ENCODE data around the gene SMG1.
A peak's percentile ranks its signal among the peaks of the same experiment; 100 is the strongest.
"Not testable (repeated sequence)": the region's sequence is repeated elsewhere in the genome, so short reads cannot be mapped to it uniquely, and the experiment has no call there.

Gene SMG1

DNA sequence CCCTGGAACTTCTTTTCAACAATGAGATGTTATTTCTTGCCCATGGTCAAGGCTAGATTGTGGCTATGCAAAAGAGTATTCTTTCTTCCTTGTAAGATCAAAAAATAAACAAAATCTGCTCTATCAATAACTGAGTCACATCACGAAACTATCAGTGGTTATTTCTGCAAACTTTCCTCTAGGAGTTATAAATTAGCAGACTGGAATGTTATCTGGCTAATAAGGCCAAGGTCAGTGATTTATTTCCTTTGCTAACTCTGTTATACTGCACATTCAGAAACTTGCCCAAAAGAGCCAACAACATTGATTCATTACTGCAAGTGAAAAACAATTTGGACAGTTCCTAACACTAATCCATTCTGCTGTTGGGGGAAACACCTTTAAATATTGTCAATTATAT lies 129.8 kb downstream of the SMG1 start:
- DNase-seq = no peak

DNA sequence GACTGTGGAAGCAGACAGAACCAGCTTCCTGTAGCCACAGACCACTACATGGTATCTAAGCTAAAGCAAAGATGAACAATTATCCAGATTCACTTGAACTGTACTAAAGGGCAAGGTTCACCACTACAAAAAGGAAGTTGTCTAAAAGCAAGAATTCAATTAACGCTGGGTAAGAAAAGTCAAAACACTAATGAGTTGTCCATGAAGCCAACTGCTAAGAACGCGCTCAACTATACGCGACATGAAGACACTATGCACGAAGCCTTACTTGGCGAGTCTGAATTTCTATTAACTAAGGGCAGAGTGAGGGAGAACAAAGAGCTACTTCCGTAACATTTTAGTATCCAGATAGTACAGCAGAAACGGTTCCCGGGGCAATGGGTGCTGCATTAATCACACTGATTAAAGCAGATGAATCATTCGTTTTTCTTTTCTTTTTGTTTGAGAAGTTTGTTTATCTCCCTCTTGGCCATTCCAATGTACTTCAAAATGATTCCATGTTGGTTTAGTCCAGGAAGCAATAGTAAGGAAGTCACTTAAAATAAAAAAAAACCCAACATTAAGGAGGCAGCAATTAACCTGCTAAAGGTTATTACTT lies 133.3 kb downstream of the SMG1 start:
- no peak for DNase-seq

DNA sequence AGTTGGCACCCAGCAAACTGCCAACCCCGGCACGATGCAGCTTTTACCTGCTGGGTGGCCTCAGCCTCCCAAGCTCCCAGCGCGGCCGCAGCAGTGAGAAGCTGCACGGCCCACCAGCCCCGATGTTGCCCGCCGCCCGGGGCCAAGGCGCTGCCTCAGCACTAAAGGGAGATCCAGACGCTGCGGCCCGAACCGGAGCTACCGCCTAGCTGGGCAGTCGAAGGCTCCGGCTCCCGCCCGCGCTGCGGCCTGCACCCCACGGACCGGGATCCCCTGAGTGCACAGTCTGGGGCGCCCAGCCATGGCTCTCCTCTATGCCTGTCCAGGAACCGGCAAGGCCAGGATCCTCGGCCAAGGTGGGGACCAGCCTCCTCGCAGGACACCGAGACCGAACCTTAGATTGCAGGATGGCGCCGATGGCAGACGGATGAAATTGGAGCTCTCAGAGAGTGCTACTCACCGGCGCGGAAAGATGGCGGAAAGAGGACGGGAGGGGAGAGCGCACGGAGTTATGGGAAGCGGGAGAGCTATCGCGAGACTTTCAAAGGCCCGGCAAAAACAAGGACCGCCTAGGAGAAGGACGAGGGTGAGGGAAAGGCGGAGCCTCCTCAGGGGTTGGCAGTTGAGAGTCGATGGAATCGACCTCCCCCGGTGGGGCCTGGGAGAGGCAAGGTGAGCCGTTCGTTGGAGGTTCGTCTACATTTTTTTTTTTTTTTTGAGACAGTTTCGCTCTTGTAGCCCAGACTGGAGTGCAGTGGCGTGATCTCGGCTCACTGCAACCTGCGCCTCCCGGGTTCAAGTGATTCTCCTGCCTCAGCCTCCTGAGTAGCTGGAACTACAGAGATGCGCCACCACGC lies 136.1 kb downstream of the SMG1 start, which contains the start of gene RPS15A:
Gene RPS15A (minus strand): TSS at position 485 of the 857 bp plus-strand sequence. CDS start 1,221 bp downstream, outside the sequence.
- DNase-seq = peak; percentile 96

DNA sequence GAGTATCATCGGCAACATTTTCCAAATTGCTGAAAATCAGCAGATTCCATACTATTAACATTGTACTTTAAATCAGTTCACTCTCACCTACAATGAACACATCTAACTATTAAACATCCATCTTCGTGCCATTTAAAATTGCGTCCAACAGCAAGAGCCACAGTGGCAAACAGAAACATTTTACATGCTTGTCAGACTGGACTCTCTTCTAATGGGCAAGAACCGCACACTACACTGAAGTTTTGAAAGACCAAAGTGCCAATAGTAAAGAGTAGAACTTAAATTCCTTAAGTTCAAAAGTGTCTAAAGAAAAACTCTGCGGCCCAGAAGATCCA lies 136.7 kb downstream of the SMG1 start:
- DNase-seq = no peak

DNA sequence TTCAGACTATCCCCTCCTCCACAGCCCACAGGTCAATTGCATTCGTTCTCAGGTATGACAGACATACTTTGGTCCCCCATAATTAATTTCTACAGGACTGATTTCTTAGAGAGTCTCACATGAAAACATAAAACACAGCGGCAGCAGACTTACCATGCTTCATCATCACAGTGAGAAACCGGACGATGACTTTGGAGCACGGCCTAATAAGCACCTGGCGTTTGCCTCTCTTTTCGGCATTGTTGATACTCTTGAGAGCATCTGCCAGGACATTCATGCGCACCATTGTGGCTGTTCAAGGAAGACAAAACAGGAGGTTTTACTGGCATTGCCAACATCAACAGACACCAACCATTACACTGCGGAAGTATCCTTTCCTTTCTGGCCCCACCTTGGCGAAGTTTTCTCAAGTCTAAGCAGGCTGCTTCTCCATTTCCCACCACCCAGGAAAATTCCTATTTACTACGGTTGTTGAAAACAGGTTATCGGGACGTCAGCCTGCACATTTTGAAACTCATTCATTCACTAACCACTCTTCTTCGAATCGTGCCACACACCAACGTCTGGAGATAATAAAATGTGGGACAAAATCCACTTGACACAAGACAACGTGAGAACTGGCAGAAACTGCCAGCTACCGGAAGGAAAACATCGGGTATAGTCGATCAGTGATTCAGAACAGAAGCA lies 137.2 kb downstream of the SMG1 start:
- no peak for DNase-seq

DNA sequence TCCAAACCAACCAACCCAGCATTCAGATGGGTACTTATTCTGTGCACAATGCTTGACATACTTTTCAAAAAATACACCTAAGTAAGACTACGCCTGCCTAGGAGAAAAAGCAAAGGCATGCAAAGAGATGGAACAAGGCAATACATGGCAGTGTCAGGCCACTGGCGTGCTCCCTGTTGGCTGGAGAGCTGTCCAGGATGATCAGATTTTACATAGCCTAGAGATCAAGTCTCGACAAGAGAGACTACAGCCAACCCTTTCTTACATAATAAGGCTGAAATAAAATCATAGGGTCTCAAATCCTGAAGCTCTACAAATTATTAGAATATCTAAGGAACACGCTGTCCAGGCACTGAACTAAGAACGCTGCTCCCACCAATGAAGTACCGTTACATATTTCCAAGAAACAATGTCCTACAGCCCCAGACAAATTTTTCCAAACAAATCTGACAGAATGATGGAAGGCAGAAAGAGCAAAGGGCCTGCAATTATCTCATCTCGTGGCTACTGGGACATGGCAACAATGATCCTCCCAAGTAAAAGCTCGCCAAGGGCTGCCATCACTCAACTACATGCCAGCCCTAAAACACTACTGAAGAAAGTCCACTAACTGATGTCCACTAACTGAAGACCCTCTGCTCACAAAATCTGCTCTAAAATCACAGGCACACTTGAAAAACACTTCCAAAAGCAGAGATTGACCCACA lies 141.1 kb downstream of the SMG1 start:
- DNase-seq = no peak

DNA sequence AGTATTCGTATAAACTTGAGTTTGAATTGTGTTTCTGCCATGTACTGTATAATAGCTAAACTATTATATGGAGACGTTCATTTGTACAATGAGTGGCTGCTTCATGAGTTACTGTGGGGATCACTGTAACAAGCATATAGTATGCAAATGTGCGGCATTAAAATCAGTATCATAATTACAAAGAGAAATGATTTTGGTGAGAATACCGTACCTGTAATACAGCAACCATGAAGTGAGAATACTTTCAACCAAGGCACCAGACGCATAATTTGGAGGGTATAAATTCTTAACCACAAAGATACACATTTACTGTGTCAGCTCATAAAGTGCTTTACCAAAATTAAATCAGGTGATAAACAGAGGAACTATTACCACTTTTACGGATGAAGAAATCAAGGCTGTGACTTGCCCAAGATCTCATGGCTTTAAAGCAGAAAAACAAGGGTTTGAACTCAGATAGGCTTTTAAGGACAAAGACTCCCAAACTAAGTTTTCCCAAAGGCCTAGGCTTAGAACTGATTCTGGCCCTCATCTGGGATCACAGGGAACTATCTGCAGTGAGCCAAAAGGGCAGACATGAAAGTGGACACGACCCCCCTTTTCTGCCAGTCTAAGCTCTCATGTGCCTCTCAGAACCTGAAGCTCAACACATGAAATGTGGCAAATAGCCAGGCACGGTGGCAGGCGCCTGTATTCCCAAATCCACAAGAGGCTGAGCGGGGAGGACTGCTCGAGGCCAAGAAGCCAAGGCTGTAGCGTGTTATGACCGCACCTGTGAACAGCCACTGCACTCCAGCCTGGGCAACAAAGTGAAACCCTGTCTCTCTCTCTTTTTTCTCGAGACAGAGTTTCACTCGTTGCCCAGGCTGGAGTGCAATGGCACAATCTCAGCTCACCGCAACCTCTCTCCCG lies 142.5 kb downstream of the SMG1 start:
- no peak for DNase-seq

- no peak for DNase-seq
These were observed 143.3 kb downstream of the SMG1 start for GRCh38 chr16:18782697-18783429.

- not testable (repeated sequence) for DNase-seq
These were observed 145.0 kb downstream of the SMG1 start for GRCh38 chr16:18781232-18781631.

- not testable (repeated sequence) for DNase-seq
These were observed 145.7 kb downstream of the SMG1 start for GRCh38 chr16:18780460-18781026.

- not testable (repeated sequence) for DNase-seq
These were observed 148.5 kb downstream of the SMG1 start for GRCh38 chr16:18777664-18778063.

- not testable (repeated sequence) for DNase-seq
These were observed 149.9 kb downstream of the SMG1 start for GRCh38 chr16:18776334-18776733.

DNA sequence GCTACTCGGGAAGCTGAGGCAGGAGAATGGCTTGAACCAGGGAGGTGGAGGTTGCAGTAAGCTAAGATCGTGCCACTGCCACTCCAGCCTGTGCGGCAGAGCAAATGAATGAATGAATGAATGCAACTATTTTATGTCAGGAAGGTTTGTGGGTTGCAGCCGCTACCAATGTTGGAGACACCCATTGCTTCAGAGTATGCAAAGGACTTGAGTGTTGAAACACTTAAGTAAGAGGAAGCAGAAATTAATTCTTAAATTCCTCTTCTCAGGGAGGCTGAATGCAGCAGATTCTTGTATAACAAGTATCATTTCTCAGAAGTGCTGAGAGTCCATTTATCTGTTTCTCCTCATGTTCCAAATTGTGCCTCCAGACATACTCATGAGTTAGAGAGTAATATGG lies 151.6 kb downstream of the SMG1 start:
- DNase-seq = not testable (repeated sequence)

DNA sequence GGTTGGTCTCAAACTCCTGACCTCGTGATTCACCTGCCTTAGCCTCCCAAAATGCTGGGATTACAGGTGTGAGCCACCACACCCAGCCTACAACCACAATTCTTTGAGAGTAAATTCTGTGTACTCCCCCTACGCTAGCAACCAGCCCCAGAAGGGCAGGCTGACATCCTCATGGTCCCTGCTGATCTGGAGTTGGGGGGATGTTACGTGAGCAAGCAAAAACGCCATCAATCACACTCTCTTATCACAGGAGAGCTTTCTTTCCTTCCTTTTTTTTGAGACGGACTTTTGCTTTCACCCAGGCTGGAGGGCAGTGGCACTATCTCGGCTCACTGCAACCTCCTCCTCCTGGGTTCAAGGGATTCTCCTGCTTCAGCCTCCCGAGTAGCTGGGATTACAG lies 154.0 kb downstream of the SMG1 start:
- not testable (repeated sequence) for DNase-seq

GRCh38 chr16:18770336-18770962 lies 155.8 kb downstream of the SMG1 start:
- DNase-seq = not testable (repeated sequence)

GRCh38 chr16:18767217-18767616 lies 159.0 kb downstream of the SMG1 start:
- not testable (repeated sequence) for DNase-seq

GRCh38 chr16:18762713-18763112 lies 163.5 kb downstream of the SMG1 start:
- not testable (repeated sequence) for DNase-seq

DNA sequence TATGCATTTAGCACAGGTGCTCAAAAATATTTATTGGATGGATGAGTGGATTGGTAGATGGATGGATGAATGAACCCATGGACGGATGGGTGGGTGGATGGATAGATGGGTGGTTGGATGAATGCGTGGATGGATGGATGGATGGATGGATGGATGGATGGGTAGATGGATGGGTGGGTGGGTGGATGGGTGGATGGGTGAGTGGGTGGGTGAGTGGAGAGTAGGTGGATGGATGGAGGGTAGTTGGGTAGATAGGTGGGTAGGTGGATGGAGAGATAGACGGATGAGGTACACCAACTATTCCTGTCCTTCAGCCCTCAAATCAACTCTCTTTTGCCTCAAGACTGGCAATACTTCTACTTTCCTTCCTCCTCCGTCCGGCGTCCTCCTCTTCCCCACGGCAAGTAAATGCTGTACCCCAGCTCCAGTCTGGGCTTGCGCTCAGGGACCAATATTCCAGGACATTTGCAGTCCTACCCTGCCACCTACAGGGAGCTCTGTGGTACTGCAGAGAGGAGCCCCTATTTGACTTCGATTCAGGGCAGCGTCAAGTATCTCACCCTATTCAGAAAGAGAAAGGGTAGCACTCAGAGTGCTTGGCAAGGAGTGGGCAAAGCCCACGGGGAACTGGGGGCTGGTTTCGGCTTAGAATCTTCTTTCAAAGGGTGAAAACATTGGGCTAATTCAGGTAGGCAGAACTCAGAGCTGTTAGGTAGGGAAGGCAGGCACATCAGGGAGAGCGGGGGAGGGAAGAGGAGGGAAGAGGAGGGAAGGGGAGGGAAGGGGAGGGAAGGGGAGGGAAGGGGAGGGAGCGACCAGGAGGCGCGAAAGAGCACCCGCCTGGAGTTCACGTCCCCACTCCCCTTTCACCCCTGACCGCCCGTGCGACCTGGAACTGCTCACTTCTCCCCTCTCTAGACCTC lies 166.3 kb downstream of the SMG1 start:
- not testable (repeated sequence) for DNase-seq

All from right hindlimb (tissue), 1 donor.